HCT116 (cell line): Measurements from ENCODE around the gene NBL1.
"Not testable (repeated sequence)": the region's sequence is repeated elsewhere in the genome, so short reads cannot be mapped to it uniquely, and the experiment has no call there.

Source experiments
- EZH2 ChIP-seq: fragments of 200-600 bp; sonication (generic); IDR thresholded peaks from 2 replicates; pipeline ENCODE4 v1.6.1; 2017; ENCODE audit warnings: antibody characterized with exemption, mixed run types
- POLR2A ChIP-seq: IDR thresholded peaks from 2 replicates; pipeline ENCODE4 v1.7.0; 2011; ENCODE audit warnings: borderline replicate concordance; ENCODE audit not compliant: insufficient read depth, insufficient read length; ENCODE audit errors: extremely low read depth
- RAD21 ChIP-seq: IDR thresholded peaks from 2 replicates; pipeline ENCODE4 v1.6.1; 2012; ENCODE audit warnings: low read depth, mild to moderate bottlenecking
- YY1 ChIP-seq: IDR thresholded peaks from 2 replicates; pipeline ENCODE4 v1.6.1; 2011; ENCODE audit warnings: low read length, low read depth, moderate library complexity, mild to moderate bottlenecking; ENCODE audit not compliant: insufficient replicate concordance; ENCODE audit errors: extremely low read depth
- ZFX ChIP-seq: fragments of 450-650 bp; IDR thresholded peaks from 2 replicates; pipeline ENCODE4 v1.6.1; 2017
- TF ChIP-seq, protein P1 (sequence below), 3 experiments: fragments of 200-600 bp in 1 of 3; sonication (generic) in 1 of 3; IDR thresholded peaks in 2 of 3; conservative IDR thresholded peaks in 1 of 3; 2 replicates each; pipeline ENCODE4 v1.5.1; 2012 to 2017; ENCODE audit warnings: low read depth in 2 of 3, low read length in 2 of 3, antibody characterized with exemption in 1 of 3, borderline replicate concordance in 1 of 3, control low read depth in 1 of 3, mild to moderate bottlenecking in 1 of 3, mixed read lengths in 1 of 3, mixed run types in 1 of 3, moderate library complexity in 1 of 3; ENCODE audit not compliant: insufficient read depth in 1 of 3
- TF ChIP-seq, protein P2 (sequence below): IDR thresholded peaks from 2 replicates; pipeline ENCODE4 v1.6.1; 2012; ENCODE audit warnings: low read depth

DNA sequence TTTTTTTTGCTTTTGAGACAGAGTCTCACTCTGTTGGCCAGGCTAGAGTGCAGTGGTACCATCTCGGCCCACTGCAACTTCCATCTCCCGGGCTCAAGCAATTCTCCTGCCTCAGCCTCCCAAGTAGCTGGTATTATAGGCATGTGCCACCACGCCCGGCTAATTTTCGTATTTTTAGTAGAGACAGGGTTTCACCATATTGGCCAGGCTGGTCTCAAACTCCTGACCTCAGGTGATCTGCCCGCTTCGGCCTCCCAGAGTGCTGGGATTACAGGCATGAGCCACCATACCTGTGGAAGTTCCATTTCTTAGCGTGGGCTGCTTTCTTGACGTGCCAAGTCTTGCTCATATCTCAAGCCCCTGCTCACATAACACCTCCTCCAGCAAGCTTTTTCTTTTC is 9.0 kb upstream of the NBL1 start:
- TF ChIP-seq, protein P1, sequence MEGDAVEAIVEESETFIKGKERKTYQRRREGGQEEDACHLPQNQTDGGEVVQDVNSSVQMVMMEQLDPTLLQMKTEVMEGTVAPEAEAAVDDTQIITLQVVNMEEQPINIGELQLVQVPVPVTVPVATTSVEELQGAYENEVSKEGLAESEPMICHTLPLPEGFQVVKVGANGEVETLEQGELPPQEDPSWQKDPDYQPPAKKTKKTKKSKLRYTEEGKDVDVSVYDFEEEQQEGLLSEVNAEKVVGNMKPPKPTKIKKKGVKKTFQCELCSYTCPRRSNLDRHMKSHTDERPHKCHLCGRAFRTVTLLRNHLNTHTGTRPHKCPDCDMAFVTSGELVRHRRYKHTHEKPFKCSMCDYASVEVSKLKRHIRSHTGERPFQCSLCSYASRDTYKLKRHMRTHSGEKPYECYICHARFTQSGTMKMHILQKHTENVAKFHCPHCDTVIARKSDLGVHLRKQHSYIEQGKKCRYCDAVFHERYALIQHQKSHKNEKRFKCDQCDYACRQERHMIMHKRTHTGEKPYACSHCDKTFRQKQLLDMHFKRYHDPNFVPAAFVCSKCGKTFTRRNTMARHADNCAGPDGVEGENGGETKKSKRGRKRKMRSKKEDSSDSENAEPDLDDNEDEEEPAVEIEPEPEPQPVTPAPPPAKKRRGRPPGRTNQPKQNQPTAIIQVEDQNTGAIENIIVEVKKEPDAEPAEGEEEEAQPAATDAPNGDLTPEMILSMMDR (IDR thresholded peaks at IDR 0.05 in 2 of 3, conservative IDR thresholded peaks at IDR 0.05 in 1 of 3; ENCODE audit: borderline replicate concordance in 1 of 3, insufficient read depth in 1 of 3, low read depth in 2 of 3, low read length in 2 of 3): not testable (repeated sequence)
- TF ChIP-seq RAD21, YY1, EZH2, ZFX, POLR2A: not testable (repeated sequence)
- TF ChIP-seq, protein P2, sequence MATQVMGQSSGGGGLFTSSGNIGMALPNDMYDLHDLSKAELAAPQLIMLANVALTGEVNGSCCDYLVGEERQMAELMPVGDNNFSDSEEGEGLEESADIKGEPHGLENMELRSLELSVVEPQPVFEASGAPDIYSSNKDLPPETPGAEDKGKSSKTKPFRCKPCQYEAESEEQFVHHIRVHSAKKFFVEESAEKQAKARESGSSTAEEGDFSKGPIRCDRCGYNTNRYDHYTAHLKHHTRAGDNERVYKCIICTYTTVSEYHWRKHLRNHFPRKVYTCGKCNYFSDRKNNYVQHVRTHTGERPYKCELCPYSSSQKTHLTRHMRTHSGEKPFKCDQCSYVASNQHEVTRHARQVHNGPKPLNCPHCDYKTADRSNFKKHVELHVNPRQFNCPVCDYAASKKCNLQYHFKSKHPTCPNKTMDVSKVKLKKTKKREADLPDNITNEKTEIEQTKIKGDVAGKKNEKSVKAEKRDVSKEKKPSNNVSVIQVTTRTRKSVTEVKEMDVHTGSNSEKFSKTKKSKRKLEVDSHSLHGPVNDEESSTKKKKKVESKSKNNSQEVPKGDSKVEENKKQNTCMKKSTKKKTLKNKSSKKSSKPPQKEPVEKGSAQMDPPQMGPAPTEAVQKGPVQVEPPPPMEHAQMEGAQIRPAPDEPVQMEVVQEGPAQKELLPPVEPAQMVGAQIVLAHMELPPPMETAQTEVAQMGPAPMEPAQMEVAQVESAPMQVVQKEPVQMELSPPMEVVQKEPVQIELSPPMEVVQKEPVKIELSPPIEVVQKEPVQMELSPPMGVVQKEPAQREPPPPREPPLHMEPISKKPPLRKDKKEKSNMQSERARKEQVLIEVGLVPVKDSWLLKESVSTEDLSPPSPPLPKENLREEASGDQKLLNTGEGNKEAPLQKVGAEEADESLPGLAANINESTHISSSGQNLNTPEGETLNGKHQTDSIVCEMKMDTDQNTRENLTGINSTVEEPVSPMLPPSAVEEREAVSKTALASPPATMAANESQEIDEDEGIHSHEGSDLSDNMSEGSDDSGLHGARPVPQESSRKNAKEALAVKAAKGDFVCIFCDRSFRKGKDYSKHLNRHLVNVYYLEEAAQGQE: not testable (repeated sequence)
